ENCODE results near the gene PRG3. TPM values are rescaled to one million over a fixed set of nuclear protein-coding genes. Genes with fewer than 3 reads are reported as not detected.
A peak's percentile ranks its signal among the peaks of the same experiment; 100 is the strongest.

The PRG3 gene
- total and polyA plus RNA-seq, 2 of the 13 experiments (the other 11 are each of a cell fraction or from before 2014, with no cell fraction given) = not detected

- TF ChIP-seq MZF1 (CRISPR knock-in tag; IDR thresholded peaks at IDR 0.05; ENCODE audit: borderline replicate concordance) = no peak
- TF ChIP-seq NRL (CRISPR knock-in tag; IDR thresholded peaks at IDR 0.05; ENCODE audit: borderline replicate concordance) = no peak
- TF ChIP-seq HMG20A (CRISPR knock-in tag; IDR thresholded peaks at IDR 0.05; ENCODE audit: borderline replicate concordance) = no peak
- no peak for TF ChIP-seq ZNF552 (CRISPR knock-in tag; IDR thresholded peaks at IDR 0.05; ENCODE audit: borderline replicate concordance)
- peak; percentile 90 for TF ChIP-seq TFDP2 (CRISPR knock-in tag; IDR thresholded peaks at IDR 0.05)
- peak; percentile 45; the same call in 1 of the 2 replicates for TF ChIP-seq GATAD2A (CRISPR knock-in tag; IDR thresholded peaks at IDR 0.05)
- TF ChIP-seq ZNF7 (CRISPR knock-in tag; IDR thresholded peaks at IDR 0.05) = no peak
- no peak; the same call in 1 of the 2 replicates for TF ChIP-seq ZZZ3 (CRISPR knock-in tag; IDR thresholded peaks at IDR 0.05; ENCODE audit: borderline replicate concordance)
- TF ChIP-seq, protein P1, sequence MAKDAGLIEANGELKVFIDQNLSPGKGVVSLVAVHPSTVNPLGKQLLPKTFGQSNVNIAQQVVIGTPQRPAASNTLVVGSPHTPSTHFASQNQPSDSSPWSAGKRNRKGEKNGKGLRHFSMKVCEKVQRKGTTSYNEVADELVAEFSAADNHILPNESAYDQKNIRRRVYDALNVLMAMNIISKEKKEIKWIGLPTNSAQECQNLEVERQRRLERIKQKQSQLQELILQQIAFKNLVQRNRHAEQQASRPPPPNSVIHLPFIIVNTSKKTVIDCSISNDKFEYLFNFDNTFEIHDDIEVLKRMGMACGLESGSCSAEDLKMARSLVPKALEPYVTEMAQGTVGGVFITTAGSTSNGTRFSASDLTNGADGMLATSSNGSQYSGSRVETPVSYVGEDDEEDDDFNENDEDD (CRISPR knock-in tag; IDR thresholded peaks at IDR 0.05; ENCODE audit: borderline replicate concordance) = peak; percentile 93
- TF ChIP-seq ZNF737 (CRISPR knock-in tag; IDR thresholded peaks at IDR 0.05; ENCODE audit: borderline replicate concordance) = no peak
- TF ChIP-seq ZNF672 (CRISPR knock-in tag; IDR thresholded peaks at IDR 0.05) = no peak
- no peak for TF ChIP-seq ZFP62 (CRISPR knock-in tag; IDR thresholded peaks at IDR 0.05)
- TF ChIP-seq, protein P2, sequence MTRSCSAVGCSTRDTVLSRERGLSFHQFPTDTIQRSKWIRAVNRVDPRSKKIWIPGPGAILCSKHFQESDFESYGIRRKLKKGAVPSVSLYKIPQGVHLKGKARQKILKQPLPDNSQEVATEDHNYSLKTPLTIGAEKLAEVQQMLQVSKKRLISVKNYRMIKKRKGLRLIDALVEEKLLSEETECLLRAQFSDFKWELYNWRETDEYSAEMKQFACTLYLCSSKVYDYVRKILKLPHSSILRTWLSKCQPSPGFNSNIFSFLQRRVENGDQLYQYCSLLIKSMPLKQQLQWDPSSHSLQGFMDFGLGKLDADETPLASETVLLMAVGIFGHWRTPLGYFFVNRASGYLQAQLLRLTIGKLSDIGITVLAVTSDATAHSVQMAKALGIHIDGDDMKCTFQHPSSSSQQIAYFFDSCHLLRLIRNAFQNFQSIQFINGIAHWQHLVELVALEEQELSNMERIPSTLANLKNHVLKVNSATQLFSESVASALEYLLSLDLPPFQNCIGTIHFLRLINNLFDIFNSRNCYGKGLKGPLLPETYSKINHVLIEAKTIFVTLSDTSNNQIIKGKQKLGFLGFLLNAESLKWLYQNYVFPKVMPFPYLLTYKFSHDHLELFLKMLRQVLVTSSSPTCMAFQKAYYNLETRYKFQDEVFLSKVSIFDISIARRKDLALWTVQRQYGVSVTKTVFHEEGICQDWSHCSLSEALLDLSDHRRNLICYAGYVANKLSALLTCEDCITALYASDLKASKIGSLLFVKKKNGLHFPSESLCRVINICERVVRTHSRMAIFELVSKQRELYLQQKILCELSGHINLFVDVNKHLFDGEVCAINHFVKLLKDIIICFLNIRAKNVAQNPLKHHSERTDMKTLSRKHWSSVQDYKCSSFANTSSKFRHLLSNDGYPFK (CRISPR knock-in tag; IDR thresholded peaks at IDR 0.05; ENCODE audit: borderline replicate concordance) = 0 out of 2 replicates have a peak, but pooled peaks have one; percentile 46
- no peak for TF ChIP-seq ZNF841 (CRISPR knock-in tag; IDR thresholded peaks at IDR 0.05; ENCODE audit: borderline replicate concordance)
- TF ChIP-seq TOPORS (CRISPR knock-in tag; IDR thresholded peaks at IDR 0.05) = 0 out of 2 replicates have a peak, but pooled peaks have one; percentile 41
- TF ChIP-seq ZNF562 (CRISPR knock-in tag; IDR thresholded peaks at IDR 0.05; ENCODE audit: borderline replicate concordance) = no peak
- TF ChIP-seq E2F1 (CRISPR knock-in tag; IDR thresholded peaks at IDR 0.05) = peak; percentile 78; the same call in 1 of the 2 replicates
- TF ChIP-seq SALL2 (CRISPR knock-in tag; IDR thresholded peaks at IDR 0.05) = no peak
- no peak for TF ChIP-seq NFIB (CRISPR knock-in tag; IDR thresholded peaks at IDR 0.05; ENCODE audit: borderline replicate concordance)
- no peak for TF ChIP-seq ATF5 (CRISPR knock-in tag; IDR thresholded peaks at IDR 0.05; ENCODE audit: low read depth)
These were observed 45.4 kb downstream of the PRG3 start, which contains the start of gene SSRP1 (continued) for GRCh38 chr11:57335343-57336110.

Measured in HepG2 (cell line).